Trophoblast cell (in vitro differentiated cells and primary cell): ENCODE measurements around the gene FRY.

Experiments used
- DNase-seq, 2 donors: peaks; one replicate each; pipeline ENCODE4 v3.0.0-alpha.2; 2016
- H2AFZ ChIP-seq: 2 replicates; pipeline ENCODE4 v1.6.1; 2013; ENCODE audit warnings: low read length, moderate library complexity, mild to moderate bottlenecking; ENCODE audit not compliant: insufficient read depth, poor library complexity
- H2AK5ac ChIP-seq: 2 replicates; pipeline ENCODE4 v1.6.1; 2013; ENCODE audit warnings: mild to moderate bottlenecking, low read length
- H2BK120ac ChIP-seq: 2 replicates; pipeline ENCODE4 v1.6.1; 2013; ENCODE audit warnings: low read length, mild to moderate bottlenecking, moderate library complexity; ENCODE audit not compliant: insufficient read depth, poor library complexity
- H2BK12ac ChIP-seq: 2 replicates; pipeline ENCODE4 v1.6.1; 2013; ENCODE audit warnings: mild to moderate bottlenecking, low read length, moderate library complexity
- H2BK5ac ChIP-seq: 2 replicates; pipeline ENCODE4 v1.6.1; 2013; ENCODE audit warnings: low read length, low read depth, moderate library complexity, mild to moderate bottlenecking; ENCODE audit not compliant: poor library complexity
- H3K14ac ChIP-seq: 2 replicates; pipeline ENCODE4 v1.6.1; 2013; ENCODE audit warnings: mild to moderate bottlenecking, low read length
- H3K18ac ChIP-seq: 2 replicates; pipeline ENCODE4 v1.6.1; 2013; ENCODE audit warnings: mild to moderate bottlenecking, low read length
- H3K23ac ChIP-seq: 2 replicates; pipeline ENCODE4 v1.6.1; 2013; ENCODE audit warnings: low read length
- H3K27ac ChIP-seq: 2 replicates; pipeline ENCODE4 v1.5.1; 2013; ENCODE audit warnings: low read depth, mild to moderate bottlenecking, inconsistent platforms, low read length, moderate library complexity
- H3K27me3 ChIP-seq: 2 replicates; pipeline ENCODE4 v1.6.1; 2013; ENCODE audit warnings: inconsistent platforms, mild to moderate bottlenecking, low read length, moderate library complexity; ENCODE audit not compliant: insufficient read depth
- H3K36me3 ChIP-seq, 2 experiments: 1 replicate in 1 of 2; 2 replicates in 1 of 2; pipeline ENCODE4 v1.6.1; 2013; ENCODE audit warnings: low read length in 2 of 2, mild to moderate bottlenecking in 2 of 2, moderate library complexity in 1 of 2; ENCODE audit not compliant: insufficient read depth in 2 of 2, control insufficient read depth in 1 of 2
- H3K4ac ChIP-seq: 2 replicates; pipeline ENCODE4 v1.6.1; 2013; ENCODE audit warnings: low read depth, mild to moderate bottlenecking, low read length, moderate library complexity
- H3K4me1 ChIP-seq, 2 experiments: 1 replicate in 1 of 2; 2 replicates in 1 of 2; pipeline ENCODE4 v1.6.1; 2013; ENCODE audit warnings: low read length in 2 of 2, mild to moderate bottlenecking in 2 of 2, moderate library complexity in 1 of 2; ENCODE audit not compliant: insufficient read depth in 2 of 2, control insufficient read depth in 1 of 2
- H3K4me2 ChIP-seq: 2 replicates; pipeline ENCODE4 v1.6.1; 2013; ENCODE audit warnings: inconsistent platforms, mild to moderate bottlenecking, low read length, moderate library complexity
- H3K4me3 ChIP-seq: 2 replicates; pipeline ENCODE4 v1.5.1; 2013; ENCODE audit warnings: mild to moderate bottlenecking, low read depth, low read length, inconsistent platforms
- H3K79me1 ChIP-seq: one replicate; pipeline ENCODE4 v1.6.1; 2013; ENCODE audit warnings: low read length
- H3K79me2 ChIP-seq: 2 replicates; pipeline ENCODE4 v1.6.1; 2013; ENCODE audit warnings: low read length, mild to moderate bottlenecking; ENCODE audit not compliant: control insufficient read depth, insufficient read depth, poor library complexity
- H3K9ac ChIP-seq: 2 replicates; pipeline ENCODE4 v1.6.1; 2013; ENCODE audit warnings: mild to moderate bottlenecking, low read length
- H3K9me3 ChIP-seq: 2 replicates; pipeline ENCODE4 v1.6.1; 2013; ENCODE audit warnings: low read depth, mild to moderate bottlenecking, control low read depth, inconsistent platforms, low read length; ENCODE audit not compliant: insufficient read depth
- H4K12ac ChIP-seq: 2 replicates; pipeline ENCODE4 v1.6.1; 2013; ENCODE audit warnings: low read depth, mild to moderate bottlenecking, low read length, moderate library complexity
- H4K8ac ChIP-seq: 2 replicates; pipeline ENCODE4 v1.6.1; 2013; ENCODE audit warnings: low read depth, mild to moderate bottlenecking, low read length, moderate library complexity
- H4K91ac ChIP-seq: one replicate; pipeline ENCODE4 v1.6.1; 2013; ENCODE audit warnings: low read depth, mild to moderate bottlenecking, low read length, moderate library complexity
- WGBS: extraction: QIAGEN DNeasy Blood & Tissue Kit; methylation state at CpG from one replicate; pipeline ENCODE4 v1.1.7; 2013; ENCODE audit warnings: missing lambda C conversion rate; ENCODE audit not compliant: insufficient read length, insufficient coverage; ENCODE audit errors: extremely low coverage; 5-methylcytosine and 5-hydroxymethylcytosine counted together

Gene FRY

DNA sequence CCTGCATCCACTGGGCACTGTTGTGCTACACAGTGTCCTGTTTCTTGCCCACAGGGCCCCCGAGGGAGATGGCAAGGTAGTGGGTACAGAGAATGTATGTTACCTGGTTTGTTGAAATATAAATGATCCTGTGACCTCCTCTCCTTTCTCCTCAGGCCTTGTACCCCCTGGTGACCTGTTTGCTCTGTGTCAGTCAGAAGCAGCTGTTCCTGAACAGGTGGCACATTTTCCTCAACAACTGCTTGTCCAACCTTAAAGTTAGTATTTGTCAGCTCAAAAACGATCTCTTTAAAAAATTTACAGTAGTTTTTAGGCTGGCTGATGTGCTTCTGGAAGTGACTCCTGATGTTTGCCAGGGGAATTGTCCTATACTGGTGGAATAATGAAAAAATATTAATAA, 105.1 kb downstream of the FRY start:
- H3K4me3 ChIP-seq: no peak overlapping the region
- H3K36me3 ChIP-seq: no peaks in the 10 kb centered on the region
- no peak overlapping the region for H2BK120ac ChIP-seq
- no peaks in the 10 kb centered on the region for H3K27me3 ChIP-seq
- H3K14ac ChIP-seq: no peak overlapping the region
- no peaks in the 10 kb centered on the region for H3K79me2 ChIP-seq
- no peaks in the 10 kb centered on the region for H3K4me1 ChIP-seq
- no peak overlapping the region for H4K91ac ChIP-seq
- no peak overlapping the region for H3K23ac ChIP-seq
- H3K27ac ChIP-seq: no peak overlapping the region
- no CpG with 5 or more reads among the region's 2 CpGs for WGBS
- H3K18ac ChIP-seq: no peak overlapping the region
- no peak for DNase-seq
- no peaks in the 10 kb centered on the region for H3K79me1 ChIP-seq
- no peak overlapping the region for H3K9ac ChIP-seq
- no peak overlapping the region for H4K8ac ChIP-seq
- no peak overlapping the region for H2AK5ac ChIP-seq
- H2BK12ac ChIP-seq: no peak overlapping the region
- H2AFZ ChIP-seq: no peak overlapping the region
- no peaks in the 10 kb centered on the region for H3K9me3 ChIP-seq
- H3K4ac ChIP-seq: no peak overlapping the region
- no peak overlapping the region for H3K4me2 ChIP-seq
- no peak overlapping the region for H4K12ac ChIP-seq
- H2BK5ac ChIP-seq: no peak overlapping the region

DNA sequence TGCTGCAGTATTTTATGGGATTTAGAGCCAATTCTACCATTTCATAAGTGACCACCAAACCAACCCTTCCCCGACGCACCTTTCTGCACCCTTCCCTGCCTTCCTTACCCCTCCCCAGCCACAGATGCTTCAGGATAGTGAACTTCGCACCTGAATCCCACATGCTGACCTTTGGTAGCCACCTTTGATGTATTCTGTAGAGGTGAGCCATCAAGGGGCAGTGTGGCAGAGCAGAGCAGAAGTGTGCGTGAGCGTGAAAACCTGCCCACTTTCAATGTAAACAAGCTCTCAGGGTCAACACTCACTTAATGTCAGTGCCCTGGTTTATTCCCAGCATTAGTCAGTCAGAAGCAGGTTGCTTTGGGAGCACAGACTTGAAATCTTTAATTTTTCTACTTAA, 107.7 kb downstream of the FRY start:
- Histone ChIP-seq H3K79me1 (no peaks in the 10 kb centered on the region), H2BK12ac (no peak overlapping the region), H3K27ac (no peak overlapping the region), H4K8ac (no peak overlapping the region), H3K4ac (no peak overlapping the region), H3K36me3 (no peaks in the 10 kb centered on the region), H3K4me1 (no peaks in the 10 kb centered on the region), H4K91ac (no peak overlapping the region), H3K18ac (no peak overlapping the region), H3K4me2 (no peak overlapping the region), H4K12ac (no peak overlapping the region), H3K23ac (no peak overlapping the region), H2BK120ac (no peak overlapping the region), H3K9me3 (no peaks in the 10 kb centered on the region), H2BK5ac (no peak overlapping the region), H2AFZ (no peak overlapping the region), H2AK5ac (no peak overlapping the region), H3K4me3 (no peak overlapping the region), H3K27me3 (no peaks in the 10 kb centered on the region), H3K14ac (no peak overlapping the region), H3K79me2 (no peaks in the 10 kb centered on the region), H3K9ac (no peak overlapping the region)
- no peak for DNase-seq
- WGBS: no CpG with 5 or more reads among the region's 5 CpGs

DNA sequence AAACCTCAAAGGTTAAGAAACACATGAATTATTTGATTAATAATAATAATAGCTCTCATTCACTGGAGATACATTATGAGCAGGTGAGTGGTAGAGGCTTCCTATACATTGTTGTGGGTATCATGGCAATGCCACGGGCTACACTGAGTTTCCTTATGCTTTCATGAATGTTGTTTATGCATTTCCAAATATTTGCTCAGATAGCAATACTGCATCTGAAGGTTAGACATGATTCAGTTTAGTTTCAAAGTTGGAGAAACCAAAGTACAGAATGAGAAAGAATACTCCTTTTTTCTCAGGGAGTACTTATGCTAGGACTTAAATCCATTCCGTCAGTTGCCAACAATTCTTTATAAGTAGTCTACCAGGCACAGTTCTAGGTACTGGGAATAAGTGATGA, 108.5 kb downstream of the FRY start:
- Histone ChIP-seq H4K8ac (no peak overlapping the region), H4K12ac (no peak overlapping the region), H3K14ac (no peak overlapping the region), H3K36me3 (no peaks in the 10 kb centered on the region), H2BK120ac (no peak overlapping the region), H3K79me2 (no peaks in the 10 kb centered on the region), H3K27me3 (no peaks in the 10 kb centered on the region), H4K91ac (no peak overlapping the region), H3K23ac (no peak overlapping the region), H2BK5ac (no peak overlapping the region), H3K4me2 (no peak overlapping the region), H3K79me1 (no peaks in the 10 kb centered on the region), H3K27ac (no peak overlapping the region), H3K9ac (no peak overlapping the region), H3K4me1 (no peaks in the 10 kb centered on the region), H3K18ac (no peak overlapping the region), H2AFZ (no peak overlapping the region), H3K9me3 (no peaks in the 10 kb centered on the region), H3K4me3 (no peak overlapping the region), H2BK12ac (no peak overlapping the region), H2AK5ac (no peak overlapping the region), H3K4ac (no peak overlapping the region)
- no peak for DNase-seq
- WGBS: no CpG with 5 or more reads among the region's 2 CpGs

DNA sequence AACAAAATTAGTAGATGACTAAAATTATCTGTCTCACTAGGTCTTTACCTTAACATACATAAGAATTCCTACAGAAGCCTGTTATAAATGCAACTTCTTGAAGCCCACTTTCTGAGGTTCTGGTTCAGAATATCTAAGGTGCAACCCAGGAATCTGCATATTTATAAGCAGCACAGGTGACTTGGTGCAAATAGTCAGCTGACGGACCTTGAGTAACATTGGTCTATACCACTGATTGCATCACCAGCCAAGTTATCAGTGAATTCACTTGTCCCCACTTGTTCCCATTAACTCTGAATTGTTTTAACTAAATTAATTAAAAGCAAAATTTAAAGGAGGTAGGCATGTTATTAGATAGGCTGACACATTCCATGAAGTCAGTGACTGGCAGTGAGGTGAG, 109.9 kb downstream of the FRY start:
- Histone ChIP-seq H3K9ac (no peak overlapping the region), H4K8ac (no peak overlapping the region), H3K14ac (no peak overlapping the region), H3K4me2 (no peak overlapping the region), H3K9me3 (no peaks in the 10 kb centered on the region), H4K12ac (no peak overlapping the region), H2AK5ac (no peak overlapping the region), H4K91ac (no peak overlapping the region), H3K79me1 (no peaks in the 10 kb centered on the region), H2AFZ (no peak overlapping the region), H3K4ac (no peak overlapping the region), H3K18ac (no peak overlapping the region), H3K4me1 (no peaks in the 10 kb centered on the region), H2BK12ac (no peak overlapping the region), H2BK120ac (no peak overlapping the region), H3K36me3 (no peaks in the 10 kb centered on the region), H3K23ac (no peak overlapping the region), H3K27me3 (no peaks in the 10 kb centered on the region), H3K79me2 (no peaks in the 10 kb centered on the region), H3K4me3 (no peak overlapping the region), H3K27ac (no peak overlapping the region), H2BK5ac (no peak overlapping the region)
- DNase-seq: no peak
- WGBS: no CpG with 5 or more reads among the region's 1 CpG
